ENCODE measurements around the gene MAN1C1.

DNA sequence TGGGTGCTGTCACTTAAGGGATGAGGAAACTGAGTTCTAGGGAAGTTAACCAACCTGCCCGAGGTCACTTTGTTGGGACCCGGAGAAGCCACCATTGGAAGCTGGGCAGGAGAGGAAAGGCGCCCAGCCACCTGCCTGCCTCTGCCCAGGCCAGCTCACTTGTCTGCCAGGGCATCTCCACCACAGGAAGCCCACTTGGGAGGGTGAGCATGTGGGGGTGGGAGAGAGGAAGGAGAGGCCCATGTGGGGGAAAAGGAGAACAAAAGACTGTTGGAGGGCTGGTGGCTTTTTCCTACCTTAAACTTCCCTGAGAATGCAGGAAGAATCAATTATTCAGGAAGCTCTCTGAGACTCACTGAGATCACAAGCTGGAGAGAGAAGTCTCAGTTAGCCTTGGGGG, 139.6 kb downstream of the MAN1C1 start:
- TF ChIP-seq, protein P1, sequence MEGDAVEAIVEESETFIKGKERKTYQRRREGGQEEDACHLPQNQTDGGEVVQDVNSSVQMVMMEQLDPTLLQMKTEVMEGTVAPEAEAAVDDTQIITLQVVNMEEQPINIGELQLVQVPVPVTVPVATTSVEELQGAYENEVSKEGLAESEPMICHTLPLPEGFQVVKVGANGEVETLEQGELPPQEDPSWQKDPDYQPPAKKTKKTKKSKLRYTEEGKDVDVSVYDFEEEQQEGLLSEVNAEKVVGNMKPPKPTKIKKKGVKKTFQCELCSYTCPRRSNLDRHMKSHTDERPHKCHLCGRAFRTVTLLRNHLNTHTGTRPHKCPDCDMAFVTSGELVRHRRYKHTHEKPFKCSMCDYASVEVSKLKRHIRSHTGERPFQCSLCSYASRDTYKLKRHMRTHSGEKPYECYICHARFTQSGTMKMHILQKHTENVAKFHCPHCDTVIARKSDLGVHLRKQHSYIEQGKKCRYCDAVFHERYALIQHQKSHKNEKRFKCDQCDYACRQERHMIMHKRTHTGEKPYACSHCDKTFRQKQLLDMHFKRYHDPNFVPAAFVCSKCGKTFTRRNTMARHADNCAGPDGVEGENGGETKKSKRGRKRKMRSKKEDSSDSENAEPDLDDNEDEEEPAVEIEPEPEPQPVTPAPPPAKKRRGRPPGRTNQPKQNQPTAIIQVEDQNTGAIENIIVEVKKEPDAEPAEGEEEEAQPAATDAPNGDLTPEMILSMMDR (IDR thresholded peaks at IDR 0.05) = no peak
- TF ChIP-seq, protein P2, sequence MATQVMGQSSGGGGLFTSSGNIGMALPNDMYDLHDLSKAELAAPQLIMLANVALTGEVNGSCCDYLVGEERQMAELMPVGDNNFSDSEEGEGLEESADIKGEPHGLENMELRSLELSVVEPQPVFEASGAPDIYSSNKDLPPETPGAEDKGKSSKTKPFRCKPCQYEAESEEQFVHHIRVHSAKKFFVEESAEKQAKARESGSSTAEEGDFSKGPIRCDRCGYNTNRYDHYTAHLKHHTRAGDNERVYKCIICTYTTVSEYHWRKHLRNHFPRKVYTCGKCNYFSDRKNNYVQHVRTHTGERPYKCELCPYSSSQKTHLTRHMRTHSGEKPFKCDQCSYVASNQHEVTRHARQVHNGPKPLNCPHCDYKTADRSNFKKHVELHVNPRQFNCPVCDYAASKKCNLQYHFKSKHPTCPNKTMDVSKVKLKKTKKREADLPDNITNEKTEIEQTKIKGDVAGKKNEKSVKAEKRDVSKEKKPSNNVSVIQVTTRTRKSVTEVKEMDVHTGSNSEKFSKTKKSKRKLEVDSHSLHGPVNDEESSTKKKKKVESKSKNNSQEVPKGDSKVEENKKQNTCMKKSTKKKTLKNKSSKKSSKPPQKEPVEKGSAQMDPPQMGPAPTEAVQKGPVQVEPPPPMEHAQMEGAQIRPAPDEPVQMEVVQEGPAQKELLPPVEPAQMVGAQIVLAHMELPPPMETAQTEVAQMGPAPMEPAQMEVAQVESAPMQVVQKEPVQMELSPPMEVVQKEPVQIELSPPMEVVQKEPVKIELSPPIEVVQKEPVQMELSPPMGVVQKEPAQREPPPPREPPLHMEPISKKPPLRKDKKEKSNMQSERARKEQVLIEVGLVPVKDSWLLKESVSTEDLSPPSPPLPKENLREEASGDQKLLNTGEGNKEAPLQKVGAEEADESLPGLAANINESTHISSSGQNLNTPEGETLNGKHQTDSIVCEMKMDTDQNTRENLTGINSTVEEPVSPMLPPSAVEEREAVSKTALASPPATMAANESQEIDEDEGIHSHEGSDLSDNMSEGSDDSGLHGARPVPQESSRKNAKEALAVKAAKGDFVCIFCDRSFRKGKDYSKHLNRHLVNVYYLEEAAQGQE (IDR thresholded peaks at IDR 0.05; ENCODE audit: insufficient read depth in 1 of 2, low read depth in 2 of 2, low read length in 1 of 2) = no peak
